Embryonic facial prominence (tissue), 1 donor: Measurements from ENCODE around the gene GRK1.

ENCODE experiments used
- DNase-seq: peaks from one replicate; pipeline ENCODE4 v3.0.0-alpha.2; 2016; ENCODE audit errors: extremely low spot score

GRK1 gene

GRCh38 chr13:113650275-113650674 lies 16.7 kb upstream of the GRK1 start:
- DNase-seq = no peak

GRCh38 chr13:113650731-113651148 lies 16.3 kb upstream of the GRK1 start:
- no peak for DNase-seq

- no peak for DNase-seq
Observed at GRCh38 chr13:113651511-113652403, 15.3 kb upstream of the GRK1 start.

GRCh38 chr13:113652404-113653263 lies 14.4 kb upstream of the GRK1 start:
- DNase-seq = no peak

GRCh38 chr13:113653264-113654174 lies 13.5 kb upstream of the GRK1 start:
- DNase-seq = no peak

GRCh38 chr13:113654175-113654560 lies 12.9 kb upstream of the GRK1 start:
- no peak for DNase-seq

GRCh38 chr13:113654591-113655345 lies 12.3 kb upstream of the GRK1 start:
- DNase-seq = no peak

GRCh38 chr13:113655346-113656002 lies 11.5 kb upstream of the GRK1 start:
- DNase-seq = no peak

- no peak for DNase-seq
Observed at GRCh38 chr13:113656003-113656588, 10.9 kb upstream of the GRK1 start.

GRCh38 chr13:113656831-113657671 lies 10.0 kb upstream of the GRK1 start:
- DNase-seq = no peak

- DNase-seq = no peak
Observed at GRCh38 chr13:113657851-113658741, 8.9 kb upstream of the GRK1 start, which contains the start of gene ATP4B. Gene ATP4B (minus strand): TSS chr13:113658198. CDS start chr13:113658144, 54 bp downstream.

GRCh38 chr13:113658836-113659235 lies 8.2 kb upstream of the GRK1 start:
- no peak for DNase-seq

GRCh38 chr13:113659337-113659736 lies 7.7 kb upstream of the GRK1 start:
- DNase-seq = no peak

- DNase-seq = no peak
Observed at GRCh38 chr13:113660066-113660465, 7.0 kb upstream of the GRK1 start.

GRCh38 chr13:113661509-113661908 lies 5.5 kb upstream of the GRK1 start:
- DNase-seq = no peak

- DNase-seq = no peak
Observed at GRCh38 chr13:113663934-113664333, 3.1 kb upstream of the GRK1 start.

GRCh38 chr13:113664751-113665596 lies 2.0 kb upstream of the GRK1 start:
- no peak for DNase-seq
